Parathyroid adenoma (tissue), 2 donors: ENCODE data around the gene LSM10.

Source experiments
- H2AFZ ChIP-seq: fragments of 300-600 bp; sonication (generic); one replicate; pipeline ENCODE4 v1.7.0; 2017; ENCODE audit warnings: antibody characterized with exemption, mild to moderate bottlenecking
- H3K27ac ChIP-seq: fragments of 300-600 bp; sonication (generic); one replicate; pipeline ENCODE4 v1.7.0; 2017
- H3K27me3 ChIP-seq: fragments of 300-600 bp; sonication (generic); one replicate; pipeline ENCODE4 v1.7.0; 2017; ENCODE audit warnings: low read length; ENCODE audit not compliant: control insufficient read depth, insufficient read depth
- H3K36me3 ChIP-seq: fragments of 300-600 bp; sonication (generic); one replicate; pipeline ENCODE4 v1.7.0; 2017; ENCODE audit warnings: low read length; ENCODE audit not compliant: control insufficient read depth, insufficient read depth
- H3K4me1 ChIP-seq: fragments of 300-600 bp; sonication (generic); one replicate; pipeline ENCODE4 v1.7.0; 2017; ENCODE audit warnings: control low read depth
- H3K4me2 ChIP-seq: fragments of 300-600 bp; sonication (generic); one replicate; pipeline ENCODE4 v1.7.0; 2017; ENCODE audit warnings: low read length
- H3K4me3 ChIP-seq: fragments of 300-600 bp; sonication (generic); one replicate; pipeline ENCODE4 v1.7.0; 2017; ENCODE audit warnings: low read depth, low read length
- H3K79me2 ChIP-seq: fragments of 300-600 bp; sonication (generic); one replicate; pipeline ENCODE4 v1.7.0; 2017; ENCODE audit warnings: control low read depth
- H3K9ac ChIP-seq: fragments of 300-600 bp; sonication (generic); one replicate; pipeline ENCODE4 v1.7.0; 2017; ENCODE audit warnings: mild to moderate bottlenecking
- H3K9me3 ChIP-seq: fragments of 300-600 bp; sonication (generic); one replicate; pipeline ENCODE4 v1.7.0; 2017; ENCODE audit warnings: low read length; ENCODE audit not compliant: control insufficient read depth
- TF ChIP-seq, protein P1 (sequence below): fragments of 300-600 bp; sonication (generic); IDR thresholded peaks from one replicate; pipeline ENCODE4 v1.7.0; 2017; ENCODE audit warnings: antibody characterized with exemption, mild to moderate bottlenecking
- donor health status: primary hyperparathyroidism.

The LSM10 gene

DNA sequence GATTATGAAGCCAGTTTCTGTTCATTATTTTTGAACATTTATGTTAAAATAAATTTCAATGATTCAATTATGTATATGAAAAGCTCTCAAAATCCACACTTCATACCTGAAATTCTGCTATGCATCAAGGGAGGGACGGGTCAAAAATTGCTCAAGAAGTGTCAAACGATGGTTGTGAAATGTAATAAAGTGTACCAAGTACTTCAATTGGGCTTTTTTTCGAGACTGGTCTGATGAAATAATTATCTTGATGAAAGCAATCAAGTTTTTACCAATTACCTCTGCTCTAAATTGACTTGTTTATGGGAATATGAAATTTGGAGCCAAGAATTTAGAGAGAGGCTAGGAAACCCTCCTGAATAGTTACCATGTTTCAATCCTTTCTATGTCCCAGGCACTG is 44.6 kb upstream of the LSM10 start:
- H3K9ac ChIP-seq, result no peak overlapping the region

DNA sequence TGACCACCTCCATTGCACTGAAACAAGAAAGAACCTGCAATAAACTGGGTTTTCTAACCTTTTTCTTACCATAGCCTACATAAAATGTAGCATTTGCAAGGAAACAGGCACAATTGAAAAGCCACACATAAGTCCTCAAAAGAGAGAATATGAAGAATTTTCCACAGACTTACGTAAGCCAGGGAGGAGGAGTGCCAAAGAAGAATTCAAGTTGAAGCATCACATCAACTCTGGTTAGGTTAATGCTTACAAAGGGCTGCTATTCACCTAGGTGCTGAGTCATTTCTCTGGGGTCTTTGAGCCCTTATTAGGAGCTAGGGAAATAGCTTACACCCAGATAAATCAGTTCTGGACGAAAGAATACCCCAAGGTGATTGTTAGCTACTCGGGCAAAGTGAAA is 42.9 kb upstream of the LSM10 start:
- no peaks in the 10 kb centered on the region for H3K79me2 ChIP-seq
- no peaks in the 10 kb centered on the region for H3K9me3 ChIP-seq
- H2AFZ ChIP-seq, result no peak overlapping the region
- H3K4me1 ChIP-seq, result no peaks in the 10 kb centered on the region
- no peak overlapping the region for H3K9ac ChIP-seq
- TF ChIP-seq, protein P1, sequence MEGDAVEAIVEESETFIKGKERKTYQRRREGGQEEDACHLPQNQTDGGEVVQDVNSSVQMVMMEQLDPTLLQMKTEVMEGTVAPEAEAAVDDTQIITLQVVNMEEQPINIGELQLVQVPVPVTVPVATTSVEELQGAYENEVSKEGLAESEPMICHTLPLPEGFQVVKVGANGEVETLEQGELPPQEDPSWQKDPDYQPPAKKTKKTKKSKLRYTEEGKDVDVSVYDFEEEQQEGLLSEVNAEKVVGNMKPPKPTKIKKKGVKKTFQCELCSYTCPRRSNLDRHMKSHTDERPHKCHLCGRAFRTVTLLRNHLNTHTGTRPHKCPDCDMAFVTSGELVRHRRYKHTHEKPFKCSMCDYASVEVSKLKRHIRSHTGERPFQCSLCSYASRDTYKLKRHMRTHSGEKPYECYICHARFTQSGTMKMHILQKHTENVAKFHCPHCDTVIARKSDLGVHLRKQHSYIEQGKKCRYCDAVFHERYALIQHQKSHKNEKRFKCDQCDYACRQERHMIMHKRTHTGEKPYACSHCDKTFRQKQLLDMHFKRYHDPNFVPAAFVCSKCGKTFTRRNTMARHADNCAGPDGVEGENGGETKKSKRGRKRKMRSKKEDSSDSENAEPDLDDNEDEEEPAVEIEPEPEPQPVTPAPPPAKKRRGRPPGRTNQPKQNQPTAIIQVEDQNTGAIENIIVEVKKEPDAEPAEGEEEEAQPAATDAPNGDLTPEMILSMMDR, result no peak
- no peaks in the 10 kb centered on the region for H3K36me3 ChIP-seq
- H3K4me2 ChIP-seq, result no peak overlapping the region
- H3K27me3 ChIP-seq, result no peaks in the 10 kb centered on the region
- no peak overlapping the region for H3K27ac ChIP-seq
- no peak overlapping the region for H3K4me3 ChIP-seq

More for the DNA sequence above, 44.6 kb upstream of the LSM10 start:
- no peak overlapping the region for H3K4me3 ChIP-seq
- H3K79me2 ChIP-seq, result no peaks in the 10 kb centered on the region
- TF ChIP-seq, protein P1, result no peak
- no peaks in the 10 kb centered on the region for H3K27me3 ChIP-seq
- no peaks in the 10 kb centered on the region for H3K9me3 ChIP-seq
- H3K36me3 ChIP-seq, result no peaks in the 10 kb centered on the region
- no peak overlapping the region for H2AFZ ChIP-seq
- H3K4me1 ChIP-seq, result no peaks in the 10 kb centered on the region
- no peak overlapping the region for H3K4me2 ChIP-seq
- H3K27ac ChIP-seq, result no peak overlapping the region

DNA sequence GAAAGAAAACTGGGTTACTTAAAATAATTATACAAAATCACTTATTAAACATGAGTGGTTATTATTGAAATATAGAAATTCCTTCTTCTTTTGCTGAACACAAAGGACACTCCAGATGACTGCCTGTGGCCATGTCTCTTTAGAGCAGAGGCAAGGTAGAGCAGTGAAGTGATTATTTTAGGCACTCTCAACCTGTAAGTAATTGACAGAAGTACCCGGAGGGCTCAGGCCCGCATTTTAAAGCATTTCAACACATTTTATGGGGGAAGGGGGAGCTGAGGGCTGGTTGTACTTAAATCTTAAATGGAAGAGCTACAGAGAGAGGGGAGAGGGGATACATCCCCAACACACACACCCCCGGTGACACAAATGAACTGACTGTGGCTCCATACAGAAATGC is 42.3 kb upstream of the LSM10 start:
- Histone ChIP-seq H3K27ac (no peak overlapping the region), H3K79me2 (no peaks in the 10 kb centered on the region), H2AFZ (no peak overlapping the region), H3K4me3 (no peak overlapping the region), H3K4me2 (no peak overlapping the region), H3K27me3 (no peaks in the 10 kb centered on the region), H3K9ac (no peak overlapping the region), H3K36me3 (no peaks in the 10 kb centered on the region), H3K4me1 (no peaks in the 10 kb centered on the region), H3K9me3 (no peaks in the 10 kb centered on the region)
- TF ChIP-seq, protein P1, result no peak

DNA sequence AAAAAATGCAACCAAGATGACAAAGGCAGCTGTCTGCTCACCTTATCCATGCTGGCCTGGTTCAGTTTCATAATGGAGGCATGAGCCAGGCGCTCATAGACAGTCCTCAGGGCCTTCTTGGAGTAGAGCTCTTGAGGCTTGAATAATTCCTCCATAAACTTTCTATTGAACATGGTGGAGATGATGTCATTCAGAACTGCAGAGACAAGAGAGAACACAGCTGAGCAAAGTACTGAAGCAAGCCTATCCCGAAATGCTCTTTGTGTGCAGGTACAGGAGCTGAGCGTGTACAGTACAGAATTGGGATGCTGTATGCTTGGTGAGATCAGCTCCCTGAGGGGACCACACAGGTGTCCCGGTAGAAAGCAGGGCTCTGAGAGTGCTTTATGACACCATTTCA is 41.0 kb upstream of the LSM10 start:
- Histone ChIP-seq H3K27ac (no peak overlapping the region), H3K9ac (no peak overlapping the region), H3K36me3 (no peaks in the 10 kb centered on the region), H3K4me1 (no peaks in the 10 kb centered on the region), H2AFZ (no peak overlapping the region), H3K79me2 (no peaks in the 10 kb centered on the region), H3K4me3 (no peak overlapping the region), H3K4me2 (no peak overlapping the region), H3K9me3 (no peaks in the 10 kb centered on the region), H3K27me3 (no peaks in the 10 kb centered on the region)
- TF ChIP-seq, protein P1, result no peak

DNA sequence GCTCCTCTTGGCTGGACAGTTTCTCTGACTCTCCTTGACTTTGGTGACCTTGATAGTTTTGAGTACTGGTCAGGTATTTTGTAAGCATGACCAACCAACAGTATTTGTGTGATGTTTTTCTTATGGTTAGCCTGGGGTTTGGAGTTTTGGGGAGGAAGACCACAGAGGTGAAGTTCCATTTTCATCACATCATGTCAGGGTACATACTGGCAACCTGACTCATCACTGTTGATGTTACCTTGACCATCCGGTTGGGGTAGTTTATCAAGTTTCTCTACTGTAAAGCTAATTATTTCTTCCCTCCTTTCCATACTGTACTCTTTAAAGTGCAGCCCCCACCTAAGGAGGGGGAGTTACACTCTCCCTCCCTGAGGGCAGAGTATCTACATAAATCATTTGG is 39.1 kb upstream of the LSM10 start:
- Histone ChIP-seq H3K4me1 (no peaks in the 10 kb centered on the region), H3K9ac (no peak overlapping the region), H3K27me3 (no peaks in the 10 kb centered on the region), H3K27ac (no peak overlapping the region), H3K9me3 (no peaks in the 10 kb centered on the region), H3K36me3 (no peaks in the 10 kb centered on the region), H3K79me2 (no peaks in the 10 kb centered on the region), H2AFZ (no peak overlapping the region), H3K4me3 (no peak overlapping the region), H3K4me2 (no peak overlapping the region)
- TF ChIP-seq, protein P1, result no peak
